Sigmoid colon (tissue), 4 donors: Measurements from ENCODE around the gene GDNF.

Experiments used
- POLR2A ChIP-seq, 2 donors: fragments of 450-650 bp; IDR thresholded peaks; one replicate each; pipeline ENCODE4 v1.6.1; 2016; ENCODE audit warnings: antibody characterized with exemption in 2 of 2, mild to moderate bottlenecking in 2 of 2, moderate library complexity in 2 of 2
- POLR2AphosphoS5 ChIP-seq, 4 donors: sonication (generic); formaldehyde crosslinking; IDR thresholded peaks; one replicate each; pipeline ENCODE4 v1.6.1; 2017; ENCODE audit warnings: antibody characterized with exemption in 4 of 4
- TF ChIP-seq, protein P1 (sequence below), 4 experiments: fragments of 450-650 bp in 3 of 4; fragments of 200-600 bp in 1 of 4; IDR thresholded peaks; one replicate each; pipeline ENCODE4 v1.5.1; 2016 to 2019; ENCODE audit warnings: antibody characterized with exemption in 4 of 4, mild to moderate bottlenecking in 3 of 4, moderate library complexity in 2 of 4

GRCh38 chr5:37875051-37875787 is 35.4 kb upstream of the GDNF start:
- TF ChIP-seq, protein P1, sequence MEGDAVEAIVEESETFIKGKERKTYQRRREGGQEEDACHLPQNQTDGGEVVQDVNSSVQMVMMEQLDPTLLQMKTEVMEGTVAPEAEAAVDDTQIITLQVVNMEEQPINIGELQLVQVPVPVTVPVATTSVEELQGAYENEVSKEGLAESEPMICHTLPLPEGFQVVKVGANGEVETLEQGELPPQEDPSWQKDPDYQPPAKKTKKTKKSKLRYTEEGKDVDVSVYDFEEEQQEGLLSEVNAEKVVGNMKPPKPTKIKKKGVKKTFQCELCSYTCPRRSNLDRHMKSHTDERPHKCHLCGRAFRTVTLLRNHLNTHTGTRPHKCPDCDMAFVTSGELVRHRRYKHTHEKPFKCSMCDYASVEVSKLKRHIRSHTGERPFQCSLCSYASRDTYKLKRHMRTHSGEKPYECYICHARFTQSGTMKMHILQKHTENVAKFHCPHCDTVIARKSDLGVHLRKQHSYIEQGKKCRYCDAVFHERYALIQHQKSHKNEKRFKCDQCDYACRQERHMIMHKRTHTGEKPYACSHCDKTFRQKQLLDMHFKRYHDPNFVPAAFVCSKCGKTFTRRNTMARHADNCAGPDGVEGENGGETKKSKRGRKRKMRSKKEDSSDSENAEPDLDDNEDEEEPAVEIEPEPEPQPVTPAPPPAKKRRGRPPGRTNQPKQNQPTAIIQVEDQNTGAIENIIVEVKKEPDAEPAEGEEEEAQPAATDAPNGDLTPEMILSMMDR (IDR thresholded peaks at IDR 0.05) = no peak
- TF ChIP-seq POLR2AphosphoS5 (IDR thresholded peaks at IDR 0.05) (no peak), POLR2A (IDR thresholded peaks at IDR 0.05) (no peak)
